ENCODE results near the gene BARX2. TPM values are rescaled to one million over a fixed set of nuclear protein-coding genes. Genes with fewer than 3 reads are reported as not detected.

The BARX2 gene
- total and polyA plus RNA-seq, 12 donors = 0.01 TPM; not detected in 11

DNA sequence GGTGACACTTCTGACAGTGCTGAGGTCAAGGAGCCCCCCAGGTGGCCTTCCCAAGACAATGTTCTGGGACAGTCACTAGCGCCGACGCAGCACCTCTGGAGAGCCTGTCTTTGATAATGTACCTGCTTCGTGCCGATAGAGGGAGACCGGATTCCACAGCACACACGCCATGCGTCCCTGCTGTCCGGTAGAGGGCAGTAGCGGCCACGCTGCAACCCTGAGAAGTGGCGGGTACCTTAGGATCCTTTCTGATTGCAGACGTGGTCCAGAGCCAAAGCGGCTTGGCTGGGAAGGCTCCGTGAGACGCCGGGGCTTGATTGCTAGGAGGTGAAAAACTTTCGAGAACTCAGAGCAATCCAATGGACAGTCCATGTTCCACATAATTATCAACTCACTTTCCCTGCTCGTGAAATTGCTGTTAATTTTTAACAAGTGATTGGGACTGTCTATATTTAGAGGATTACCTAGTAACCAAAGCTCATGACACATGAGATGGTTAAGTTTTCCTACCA is 11.4 kb upstream of the BARX2 start:
- intact Hi-C loops (cut with DNase I) = loop anchor here in 8 of 10 donors (2.0 to 10.0 kb wide), 6 partner anchors 331 to 388 kb away; no protein-coding TSS in a partner anchor
- DNase-seq (peak; percentile 69 to 72), ATAC-seq (peak; percentile 71 to 98 (median 92))
- TF ChIP-seq, protein P1, sequence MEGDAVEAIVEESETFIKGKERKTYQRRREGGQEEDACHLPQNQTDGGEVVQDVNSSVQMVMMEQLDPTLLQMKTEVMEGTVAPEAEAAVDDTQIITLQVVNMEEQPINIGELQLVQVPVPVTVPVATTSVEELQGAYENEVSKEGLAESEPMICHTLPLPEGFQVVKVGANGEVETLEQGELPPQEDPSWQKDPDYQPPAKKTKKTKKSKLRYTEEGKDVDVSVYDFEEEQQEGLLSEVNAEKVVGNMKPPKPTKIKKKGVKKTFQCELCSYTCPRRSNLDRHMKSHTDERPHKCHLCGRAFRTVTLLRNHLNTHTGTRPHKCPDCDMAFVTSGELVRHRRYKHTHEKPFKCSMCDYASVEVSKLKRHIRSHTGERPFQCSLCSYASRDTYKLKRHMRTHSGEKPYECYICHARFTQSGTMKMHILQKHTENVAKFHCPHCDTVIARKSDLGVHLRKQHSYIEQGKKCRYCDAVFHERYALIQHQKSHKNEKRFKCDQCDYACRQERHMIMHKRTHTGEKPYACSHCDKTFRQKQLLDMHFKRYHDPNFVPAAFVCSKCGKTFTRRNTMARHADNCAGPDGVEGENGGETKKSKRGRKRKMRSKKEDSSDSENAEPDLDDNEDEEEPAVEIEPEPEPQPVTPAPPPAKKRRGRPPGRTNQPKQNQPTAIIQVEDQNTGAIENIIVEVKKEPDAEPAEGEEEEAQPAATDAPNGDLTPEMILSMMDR (IDR thresholded peaks at IDR 0.05) = peak; percentile 85 to 99 (median 96)
- peaks cover 0 to 88% (median 75%) of the 10 kb centered on the region in 7 donors for H3K27me3 ChIP-seq
- H3K9me3 ChIP-seq = peaks cover 0 to 16% (median 6%) of the 10 kb centered on the region in 11 donors
- H3K36me3 ChIP-seq = no peaks in the 10 kb centered on the region
- H3K4me1 ChIP-seq = peaks cover 0 to 8% (median 0%) of the 10 kb centered on the region in 9 donors
- WGBS, 2 donors = 1 to 2% methylated on average over 19 of the region's 19 CpGs
- no peak overlapping the region for H3K27ac ChIP-seq
- no peak overlapping the region for H3K4me3 ChIP-seq

- ATAC-seq = no peak
- no peaks in the 10 kb centered on the region for H3K36me3 ChIP-seq
- no peak overlapping the region for H3K4me3 ChIP-seq
- 68 to 80% methylated on average over 1 of the region's 1 CpG for WGBS, 2 donors
- TF ChIP-seq, protein P1 (IDR thresholded peaks at IDR 0.05) = no peak
- H3K27me3 ChIP-seq = peaks cover 3 to 96% (median 91%) of the 10 kb centered on the region in 7 donors
- H3K27ac ChIP-seq = no peak overlapping the region
- DNase-seq = no peak
- intact Hi-C loops (cut with DNase I) = loop anchor here in 6 of 10 donors (2.0 to 10.0 kb wide), 5 partner anchors 329 to 386 kb away; no protein-coding TSS in a partner anchor
- H3K4me1 ChIP-seq = peaks cover 0 to 8% (median 0%) of the 10 kb centered on the region in 9 donors
- no peaks in the 10 kb centered on the region for H3K9me3 ChIP-seq
These were observed 9.8 kb upstream of the BARX2 start for GRCh38 chr11:129365816-129366215.

DNA sequence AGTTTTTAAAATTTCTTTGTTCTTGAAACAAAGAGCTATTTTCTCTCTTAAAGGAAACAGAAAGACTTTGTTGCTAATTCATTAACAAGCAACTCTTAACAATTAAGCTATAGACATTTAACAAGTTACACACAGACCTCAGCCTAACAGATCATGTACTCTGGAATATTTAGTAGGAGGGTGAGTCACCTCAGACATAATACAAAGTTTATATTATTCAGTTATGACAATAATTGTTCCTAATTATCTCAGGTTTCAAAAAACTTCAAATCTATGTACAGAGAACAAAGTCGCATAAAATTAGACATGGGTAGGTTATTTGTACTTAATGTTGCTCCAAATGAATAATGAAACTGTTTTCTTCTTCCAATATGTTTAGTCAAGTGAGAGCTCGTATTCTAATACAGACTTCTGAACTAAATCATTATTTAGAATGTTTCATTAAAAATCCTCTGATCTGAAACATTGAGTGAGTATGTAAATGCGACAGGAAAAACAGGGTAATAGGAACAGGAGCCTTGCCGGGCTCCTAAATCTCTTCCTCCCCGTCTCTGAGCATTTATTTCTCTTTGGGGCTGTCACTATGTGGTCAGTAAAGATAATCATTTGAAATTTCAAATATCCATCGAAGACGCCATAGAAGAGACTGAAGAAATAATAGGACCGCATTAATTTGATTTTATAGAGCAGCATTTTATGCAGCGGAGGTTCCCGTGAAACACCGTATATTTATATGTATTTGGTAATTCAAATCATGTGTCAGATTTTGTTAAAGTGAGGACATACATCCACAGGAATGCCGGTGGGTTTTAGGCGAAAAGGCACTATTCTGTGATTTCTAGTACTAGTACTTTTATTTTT is 8.7 kb upstream of the BARX2 start:
- intact Hi-C loops (cut with DNase I) = loop anchor here in 2 of 10 donors (5.0 to 10.0 kb wide), 3 partner anchors 328 to 385 kb away; no protein-coding TSS in a partner anchor
- WGBS, 2 donors = 88 to 91% methylated on average over 13 of the region's 13 CpGs
- peaks cover 5 to 100% (median 94%) of the 10 kb centered on the region in 7 donors for H3K27me3 ChIP-seq
- no peaks in the 10 kb centered on the region for H3K36me3 ChIP-seq
- H3K27ac ChIP-seq = no peak overlapping the region
- no peaks in the 10 kb centered on the region for H3K9me3 ChIP-seq
- ATAC-seq = no peak
- peaks cover 0 to 8% (median 0%) of the 10 kb centered on the region in 9 donors for H3K4me1 ChIP-seq
- TF ChIP-seq, protein P1 (IDR thresholded peaks at IDR 0.05) = no peak
- no peak for DNase-seq
- no peak overlapping the region for H3K4me3 ChIP-seq

DNA sequence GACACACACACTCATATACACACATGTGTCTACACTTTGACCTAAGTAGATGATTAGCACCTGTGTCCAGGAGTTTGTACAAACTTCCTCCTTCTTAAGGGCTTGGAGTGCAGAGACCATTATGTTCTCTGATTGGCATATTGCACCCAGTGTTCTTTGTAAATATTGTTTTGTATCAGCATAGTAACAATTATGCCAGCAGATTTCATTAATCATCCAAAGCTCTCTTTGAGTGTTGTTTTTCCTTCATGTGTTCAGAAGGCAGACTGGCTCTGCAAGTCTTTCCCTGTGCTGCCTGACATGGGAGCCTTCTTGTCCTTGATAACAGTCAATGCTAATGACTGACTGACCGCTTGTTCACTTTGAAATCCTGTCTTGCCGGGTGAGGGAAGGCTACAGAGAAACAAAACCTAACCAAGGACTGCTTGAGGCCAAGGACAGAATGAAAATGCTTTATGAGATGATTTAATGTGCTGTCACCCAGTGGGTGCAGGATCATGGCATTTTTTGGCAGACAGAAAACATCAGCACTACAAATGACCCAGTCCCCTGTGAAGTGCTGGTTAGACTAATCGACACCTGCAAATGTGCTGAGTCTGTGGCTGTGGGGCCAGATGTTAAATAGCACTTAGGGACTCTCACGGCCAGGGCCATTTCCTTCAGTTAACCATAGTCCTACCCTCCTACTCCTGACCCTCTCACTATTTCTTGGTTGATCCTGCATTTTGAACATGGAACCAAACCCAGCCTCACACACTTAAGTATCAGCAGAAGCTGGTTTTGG is 6.6 kb upstream of the BARX2 start:
- Histone ChIP-seq H3K4me3 (no peak overlapping the region), H3K27me3 (peaks cover 6 to 100% (median 95%) of the 10 kb centered on the region in 7 donors)
- intact Hi-C loops (cut with DNase I) = loop anchor here in 2 of 10 donors (5.0 to 10.0 kb wide), 3 partner anchors 326 to 383 kb away; no protein-coding TSS in a partner anchor

More for the DNA sequence above, 6.6 kb upstream of the BARX2 start:
- no peaks in the 10 kb centered on the region for H3K9me3 ChIP-seq
- no peak overlapping the region for H3K27ac ChIP-seq
- peaks cover 0 to 22% (median 14%) of the 10 kb centered on the region in 9 donors for H3K4me1 ChIP-seq
- WGBS, 2 donors = 41 to 44% methylated on average over 4 of the region's 4 CpGs
- ATAC-seq (no peak), DNase-seq (no peak)
- TF ChIP-seq, protein P1 (IDR thresholded peaks at IDR 0.05) = no peak
- H3K36me3 ChIP-seq = no peaks in the 10 kb centered on the region
